H1 (cell line): ENCODE measurements around the gene ELMOD1. TPM values are rescaled to one million over a fixed set of nuclear protein-coding genes. Genes with fewer than 3 reads are reported as not detected.
A peak's percentile ranks its signal among the peaks of the same experiment; 100 is the strongest.

Experiments used
- CTCF ChIA-PET: fragments of 300-600 bp; sonication (Branson Sonifier 250); formaldehyde crosslinking; loops from one replicate; lab custom pipeline; 2021; ENCODE audit not compliant: partially characterized antibody; lab: Charles Lee
- POLR2A ChIA-PET: fragments of 300-600 bp; sonication (Branson Sonifier 250); formaldehyde crosslinking; loops from one replicate; lab custom pipeline; 2021; ENCODE audit warnings: inconsistent platforms; ENCODE audit not compliant: partially characterized antibody; lab: Charles Lee
- DNase-seq, 2 experiments: peaks; one replicate each; pipeline versions ENCODE4 v3.0.0 to v3.0.0-alpha.2; 2010 to 2022; ENCODE audit warnings: low spot score in 2 of 2, low read depth in 1 of 2, mixed read lengths in 1 of 2
- FAIRE-seq: peaks from 2 replicates; lab custom pipeline; 2011; peaks lifted over from hg19 to GRCh38; lab: Jason Lieb, UNC
- H2AFZ ChIP-seq: 2 replicates; pipeline ENCODE4 v1.8.1; 2012; ENCODE audit warnings: low read length, inconsistent platforms
- H2AK5ac ChIP-seq: 2 replicates; pipeline ENCODE4 v1.6.1; 2013; ENCODE audit warnings: low read depth, low read length
- H2BK120ac ChIP-seq: replicated peaks from 2 replicates; pipeline ENCODE3; 2013; ENCODE audit warnings: low read depth, low read length, inconsistent platforms
- H2BK12ac ChIP-seq: 2 replicates; pipeline ENCODE4 v1.6.1; 2013; ENCODE audit warnings: low read depth, low read length
- H2BK15ac ChIP-seq: 2 replicates; pipeline ENCODE4 v1.6.1; 2013; ENCODE audit warnings: low read length
- H2BK20ac ChIP-seq: 2 replicates; pipeline ENCODE4 v1.6.1; 2013; ENCODE audit warnings: low read length
- H2BK5ac ChIP-seq: 2 replicates; pipeline ENCODE4 v1.6.1; 2013; ENCODE audit warnings: low read depth, low read length
- H3K14ac ChIP-seq: 2 replicates; pipeline ENCODE4 v1.6.1; 2013; ENCODE audit warnings: inconsistent platforms; ENCODE audit not compliant: insufficient read length
- H3K18ac ChIP-seq: 2 replicates; pipeline ENCODE4 v1.6.1; 2013; ENCODE audit warnings: low read length; ENCODE audit errors: extremely low read depth
- H3K23ac ChIP-seq: 2 replicates; pipeline ENCODE4 v1.6.1; 2013; ENCODE audit warnings: inconsistent platforms; ENCODE audit not compliant: insufficient read length
- H3K23me2 ChIP-seq: 2 replicates; pipeline ENCODE4 v1.6.1; 2013; ENCODE audit warnings: low read depth, low read length
- H3K27ac ChIP-seq: 2 replicates; pipeline ENCODE4 v1.6.1; 2011; ENCODE audit warnings: low read depth, low read length, inconsistent platforms
- H3K27me3 ChIP-seq, 4 experiments: replicated peaks in 1 of 4; 1 replicate in 1 of 4; 2 replicates in 3 of 4; pipeline versions ENCODE4 v1.6.1 to v1.8.1; 2011 to 2013; ENCODE audit warnings: low read length in 3 of 4, mild to moderate bottlenecking in 3 of 4, inconsistent platforms in 2 of 4, mixed read lengths in 2 of 4, moderate library complexity in 1 of 4; ENCODE audit not compliant: control insufficient read depth in 3 of 4, insufficient read depth in 3 of 4; ENCODE audit errors: extremely low read depth in 1 of 4
- H3K36me3 ChIP-seq, 4 experiments: 2 replicates each; pipeline versions ENCODE4 v1.6.1 to v1.8.1; 2011 to 2013; ENCODE audit warnings: mild to moderate bottlenecking in 4 of 4, low read length in 3 of 4, moderate library complexity in 2 of 4, control low read depth in 1 of 4, inconsistent platforms in 1 of 4; ENCODE audit not compliant: insufficient read depth in 4 of 4, control insufficient read depth in 2 of 4
- H3K4ac ChIP-seq: replicated peaks from 2 replicates; pipeline ENCODE3; 2013; ENCODE audit warnings: low read length, low read depth, mixed read lengths, inconsistent platforms; ENCODE audit not compliant: insufficient read length
- H3K4me1 ChIP-seq, 4 experiments: replicated peaks in 1 of 4; 1 replicate in 1 of 4; 2 replicates in 3 of 4; pipeline versions ENCODE4 v1.6.1 to v1.8.1; 2011 to 2013; ENCODE audit warnings: low read length in 3 of 4, inconsistent platforms in 2 of 4, mixed read lengths in 1 of 4; ENCODE audit not compliant: insufficient read depth in 4 of 4, control insufficient read depth in 3 of 4
- H3K4me2 ChIP-seq, 2 experiments: 2 replicates each; pipeline versions ENCODE4 v1.6.1 to v1.8.1; 2011 to 2013; ENCODE audit warnings: low read depth in 2 of 2, low read length in 2 of 2, control low read depth in 1 of 2, inconsistent platforms in 1 of 2, mild to moderate bottlenecking in 1 of 2; ENCODE audit not compliant: insufficient read depth in 1 of 2
- H3K4me3 ChIP-seq, 4 experiments: fragments of 200-600, 300-600 bp in 1 of 4; sonication (generic), shearing (Covaris generic), sonication (Bioruptor Twin) in 1 of 4; 2 replicates each; pipeline versions ENCODE4 v1.5.1 to v1.8.1; 2011 to 2016; ENCODE audit warnings: low read length in 4 of 4, low read depth in 3 of 4, control low read depth in 2 of 4, inconsistent platforms in 2 of 4, mild to moderate bottlenecking in 2 of 4, mixed read lengths in 1 of 4, moderate library complexity in 1 of 4; ENCODE audit not compliant: insufficient read depth in 2 of 4; ENCODE audit errors: extremely low read depth in 1 of 4
- H3K56ac ChIP-seq: replicated peaks from 2 replicates; pipeline ENCODE3; 2013; ENCODE audit warnings: low read depth, mild to moderate bottlenecking, mixed read lengths, low read length, inconsistent platforms; ENCODE audit not compliant: insufficient read length
- H3K79me1 ChIP-seq: 2 replicates; pipeline ENCODE4 v1.6.1; 2013; ENCODE audit warnings: low read depth, low read length, control low read depth
- H3K79me2 ChIP-seq, 2 experiments: 2 replicates each; pipeline versions ENCODE4 v1.6.1 to v1.8.1; 2012 to 2013; ENCODE audit warnings: low read length in 2 of 2, mild to moderate bottlenecking in 2 of 2, inconsistent platforms in 1 of 2; ENCODE audit not compliant: insufficient read depth in 2 of 2, control insufficient read depth in 1 of 2
- H3K9ac ChIP-seq, 4 experiments: replicated peaks in 1 of 4; 1 replicate in 1 of 4; 2 replicates in 3 of 4; pipeline versions ENCODE4 v1.6.1 to v1.8.1; 2011 to 2013; ENCODE audit warnings: low read depth in 3 of 4, low read length in 3 of 4, control low read depth in 2 of 4, mild to moderate bottlenecking in 2 of 4, moderate library complexity in 2 of 4, inconsistent platforms in 1 of 4; ENCODE audit errors: extremely low read depth in 1 of 4
- H3K9me3 ChIP-seq, 2 experiments: 2 replicates each; pipeline versions ENCODE4 v1.6.1 to v1.8.1; 2012 to 2013; ENCODE audit warnings: mild to moderate bottlenecking in 2 of 2, moderate library complexity in 2 of 2, control low read depth in 1 of 2, inconsistent platforms in 1 of 2, low read depth in 1 of 2, low read length in 1 of 2, mixed read lengths in 1 of 2; ENCODE audit not compliant: insufficient read depth in 2 of 2
- H4K20me1 ChIP-seq, 2 experiments: replicated peaks in 1 of 2; 2 replicates each; pipeline versions ENCODE3 to v1.8.1; 2011 to 2013; ENCODE audit warnings: inconsistent platforms in 2 of 2, low read length in 2 of 2, mild to moderate bottlenecking in 1 of 2; ENCODE audit not compliant: insufficient read depth in 2 of 2, control insufficient read depth in 1 of 2
- H4K5ac ChIP-seq: 2 replicates; pipeline ENCODE4 v1.6.1; 2013; ENCODE audit warnings: low read length, low read depth, mixed read lengths, inconsistent platforms; ENCODE audit not compliant: insufficient read length
- H4K8ac ChIP-seq: 2 replicates; pipeline ENCODE4 v1.8.0; 2013; ENCODE audit warnings: mild to moderate bottlenecking, moderate library complexity, low read length, inconsistent platforms; ENCODE audit not compliant: insufficient read depth; ENCODE audit errors: extremely low read depth
- H4K91ac ChIP-seq: replicated peaks from 2 replicates; pipeline ENCODE3; 2013; ENCODE audit warnings: low read length, mixed read lengths, inconsistent platforms; ENCODE audit not compliant: insufficient read length
- CEBPB ChIP-seq: IDR thresholded peaks from 2 replicates; pipeline ENCODE4 v1.6.1; 2012; ENCODE audit warnings: low read depth, low read length
- GABPA ChIP-seq: IDR thresholded peaks from 2 replicates; pipeline ENCODE4 v1.6.1; 2011; ENCODE audit warnings: mild to moderate bottlenecking, low read length, moderate library complexity, borderline replicate concordance; ENCODE audit not compliant: insufficient read depth
- GTF2F1 ChIP-seq: IDR thresholded peaks from 2 replicates; pipeline ENCODE4 v1.6.1; 2012; ENCODE audit warnings: low read depth, low read length, improper control_type of control experiment, borderline replicate concordance
- NRF1 ChIP-seq: IDR thresholded peaks from 2 replicates; pipeline ENCODE4 v1.6.1; 2011; ENCODE audit warnings: mild to moderate bottlenecking, low read depth, low read length, improper control_type of control experiment
- SIN3A ChIP-seq, 2 experiments: IDR thresholded peaks in 1 of 2; conservative IDR thresholded peaks in 1 of 2; 2 replicates each; pipeline ENCODE4 v1.6.1; 2011 to 2012; ENCODE audit warnings: low read length in 2 of 2, improper control_type of control experiment in 1 of 2, low read depth in 1 of 2, mild to moderate bottlenecking in 1 of 2
- TAF1 ChIP-seq: IDR thresholded peaks from 2 replicates; pipeline ENCODE4 v1.6.1; 2011; ENCODE audit warnings: mild to moderate bottlenecking, low read depth, low read length
- YY1 ChIP-seq: IDR thresholded peaks from 2 replicates; pipeline ENCODE4 v1.6.1; 2011; ENCODE audit warnings: low read depth, mild to moderate bottlenecking, low read length
- ZNF274 ChIP-seq: IDR thresholded peaks from 2 replicates; pipeline ENCODE4 v1.7.0; 2012; ENCODE audit warnings: low read length, borderline replicate concordance; ENCODE audit errors: extremely low read depth
- WGBS, 2 experiments: shearing (Covaris generic) in 1 of 2; methylation state at CpG; one replicate each; pipeline versions ENCODE4 v1.1.6 to v1.1.7; 2013 to 2015; ENCODE audit warnings: low lambda C conversion rate in 2 of 2, mixed read lengths in 2 of 2, inconsistent platforms in 1 of 2, low coverage in 1 of 2, missing lambda C conversion rate in 1 of 2; ENCODE audit not compliant: insufficient replicate concordance in 2 of 2, insufficient coverage in 1 of 2, insufficient read length in 1 of 2; ENCODE audit errors: extremely low coverage in 1 of 2, missing lambda C conversion rate in 1 of 2; 5-methylcytosine and 5-hydroxymethylcytosine counted together
- polyA plus RNA-seq, 7 experiments: library from polyadenylated mRNA; depleted of rRNA in 3 of 7; stranded (reverse) in 5 of 7; unstranded in 2 of 7; fragments of >200 nt in 5 of 7; fragments of 200-250 nt in 2 of 7; gene quantifications; 1 replicate in 5 of 7; 2 replicates in 1 of 7; 4 replicates in 1 of 7; pipeline versions ENCODE4 v1.2.1 to v1.2.3, GENCODE V29; 2011 to 2013; ENCODE audit warnings: missing spikeins in 2 of 7, mixed read lengths in 2 of 7
- total RNA-seq: library from RNA; stranded (reverse); fragmentation: NEBNext Ultra II Directional; extraction: Animal tissue kit (Norgen Biotek cat#: 25700); gene quantifications from 2 replicates; pipeline ENCODE4 v1.2.1, GENCODE V29; 2021
- TF ChIP-seq, protein P1 (sequence below), 3 experiments: IDR thresholded peaks; 1 replicate in 2 of 3; 2 replicates in 1 of 3; pipeline versions ENCODE4 v1.5.1 to v1.6.1; 2011; ENCODE audit warnings: low read length in 3 of 3, mild to moderate bottlenecking in 3 of 3, inconsistent platforms in 2 of 3, low read depth in 1 of 3, moderate library complexity in 1 of 3; ENCODE audit not compliant: insufficient read depth in 1 of 3; ENCODE audit errors: control extremely low read depth in 1 of 3

ELMOD1 gene
- total and polyA plus RNA-seq, 2 of the 8 experiments (the other 6 are each of a cell fraction or from before 2014, with no cell fraction given) = 0.47 to 1.6 TPM

DNA sequence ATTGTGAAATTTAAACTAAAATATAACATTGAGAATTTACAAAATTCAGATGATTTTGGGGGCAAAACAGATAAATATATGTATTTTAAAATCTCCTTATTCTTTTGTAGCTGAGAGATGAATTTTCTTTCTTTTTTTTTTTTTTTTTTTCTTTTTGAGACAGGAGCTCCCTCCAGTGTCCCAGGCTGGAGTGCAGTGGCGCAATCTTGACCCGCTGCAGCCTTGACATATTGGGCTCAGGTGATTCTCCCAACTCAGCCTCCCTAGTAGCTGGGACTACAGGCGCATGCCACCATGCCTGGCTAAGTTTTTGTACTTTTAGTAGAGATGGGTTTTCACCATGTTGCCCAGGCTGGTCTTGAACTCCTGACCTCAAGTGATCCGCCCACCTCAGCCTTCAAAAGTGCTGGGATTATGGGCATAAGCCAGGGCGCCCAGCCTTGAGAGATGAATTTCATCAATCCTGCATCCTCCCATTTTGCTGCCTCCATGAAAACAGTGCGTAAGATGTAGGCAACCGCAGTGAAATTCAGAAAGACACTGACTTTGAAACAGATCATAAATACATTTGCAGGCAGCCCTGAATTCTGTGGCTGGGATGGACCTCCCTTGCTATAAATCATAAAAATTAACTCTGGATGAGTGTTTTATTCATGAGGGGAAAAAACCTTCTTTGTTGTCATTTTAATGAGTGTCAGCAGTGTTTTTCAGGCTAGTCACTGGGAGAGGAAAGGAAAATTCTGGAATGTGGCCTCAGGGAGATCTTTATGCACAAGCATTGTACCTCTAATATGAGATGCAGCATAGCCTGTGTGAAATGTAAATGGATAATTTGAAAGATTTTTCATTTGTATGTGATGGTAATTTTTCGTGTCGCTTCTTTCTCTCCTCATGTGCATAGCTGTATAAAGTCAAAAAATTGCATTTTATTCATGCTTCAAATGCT, 14.4 kb downstream of the ELMOD1 start:
- Histone ChIP-seq H3K4ac (no peak overlapping the region), H4K5ac (no peak overlapping the region), H4K20me1 (no peaks in the 10 kb centered on the region), H3K36me3 (no peaks in the 10 kb centered on the region), H3K27me3 (peaks cover 0 to 2% (median under 1%) of the 10 kb centered on the region in 4 experiments; a peak in 2 of 7 replicates), H4K91ac (no peak overlapping the region), H3K18ac (no peak overlapping the region), H3K9ac (no peak overlapping the region), H4K8ac (no peak overlapping the region), H3K4me3 (no peak overlapping the region), H3K79me2 (no peaks in the 10 kb centered on the region), H3K14ac (no peak overlapping the region), H2BK5ac (no peak overlapping the region), H3K9me3 (no peaks in the 10 kb centered on the region), H2AFZ (no peak overlapping the region), H3K23me2 (no peaks in the 10 kb centered on the region), H2BK120ac (no peak overlapping the region), H3K27ac (no peak overlapping the region), H3K4me2 (no peak overlapping the region), H2BK12ac (no peak overlapping the region), H3K4me1 (peaks cover 0 to 3% (median 0%) of the 10 kb centered on the region in 4 experiments; a peak in 2 of 7 replicates), H3K23ac (no peak overlapping the region), H2AK5ac (no peak overlapping the region), H3K56ac (no peak overlapping the region), H2BK20ac (no peak overlapping the region), H2BK15ac (no peak overlapping the region), H3K79me1 (no peaks in the 10 kb centered on the region)
- 74% methylated on average over 9 of the region's 9 CpGs; no CpG with 5 or more reads in 1 of the 2 experiments for WGBS, 2 experiments
- no peak for DNase-seq
- CTCF ChIA-PET = interaction anchor here (0.8 to 6.8 kb wide), 21 partner anchors 9 to 135 kb away, joined by 3 to 57 read pairs (median 3); no protein-coding TSS in a partner anchor
- FAIRE-seq = no peak
- POLR2A ChIA-PET = no interaction called here
- TF ChIP-seq ZNF274 (no peak), CEBPB (peak; percentile 80; the same call in 1 of the 2 replicates), GABPA (no peak), YY1 (no peak), TAF1 (no peak), GTF2F1 (no peak), SIN3A (conservative IDR thresholded peaks at IDR 0.05 in 1 of 2, IDR thresholded peaks at IDR 0.05 in 1 of 2; ENCODE audit: low read depth in 1 of 2, low read length in 2 of 2) (no peak), NRF1 (no peak)
- TF ChIP-seq, protein P1, sequence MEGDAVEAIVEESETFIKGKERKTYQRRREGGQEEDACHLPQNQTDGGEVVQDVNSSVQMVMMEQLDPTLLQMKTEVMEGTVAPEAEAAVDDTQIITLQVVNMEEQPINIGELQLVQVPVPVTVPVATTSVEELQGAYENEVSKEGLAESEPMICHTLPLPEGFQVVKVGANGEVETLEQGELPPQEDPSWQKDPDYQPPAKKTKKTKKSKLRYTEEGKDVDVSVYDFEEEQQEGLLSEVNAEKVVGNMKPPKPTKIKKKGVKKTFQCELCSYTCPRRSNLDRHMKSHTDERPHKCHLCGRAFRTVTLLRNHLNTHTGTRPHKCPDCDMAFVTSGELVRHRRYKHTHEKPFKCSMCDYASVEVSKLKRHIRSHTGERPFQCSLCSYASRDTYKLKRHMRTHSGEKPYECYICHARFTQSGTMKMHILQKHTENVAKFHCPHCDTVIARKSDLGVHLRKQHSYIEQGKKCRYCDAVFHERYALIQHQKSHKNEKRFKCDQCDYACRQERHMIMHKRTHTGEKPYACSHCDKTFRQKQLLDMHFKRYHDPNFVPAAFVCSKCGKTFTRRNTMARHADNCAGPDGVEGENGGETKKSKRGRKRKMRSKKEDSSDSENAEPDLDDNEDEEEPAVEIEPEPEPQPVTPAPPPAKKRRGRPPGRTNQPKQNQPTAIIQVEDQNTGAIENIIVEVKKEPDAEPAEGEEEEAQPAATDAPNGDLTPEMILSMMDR (IDR thresholded peaks at IDR 0.05; ENCODE audit: control extremely low read depth in 1 of 3, insufficient read depth in 1 of 3, low read depth in 1 of 3, low read length in 3 of 3) = peak in 2 of 3 experiments; percentile 20 to 25; a peak in 2 of 4 replicates
